GM10266 (cell line): Measurements from ENCODE around the gene COBLL1.

Experiments used
- DNase-seq: peaks from one replicate; pipeline ENCODE4 v3.0.0; 2012; ENCODE audit errors: extremely low spot score
- CTCF ChIP-seq: IDR thresholded peaks from 2 replicates; pipeline ENCODE4 v1.5.1; 2012; ENCODE audit warnings: mild to moderate bottlenecking, low read depth; ENCODE audit not compliant: control insufficient read depth, insufficient read depth; ENCODE audit errors: missing control alignments

Gene COBLL1

GRCh38 chr2:164773635-164774034, 68.0 kb downstream of the COBLL1 start:
- no peak for DNase-seq
- no peak for TF ChIP-seq CTCF

DNA sequence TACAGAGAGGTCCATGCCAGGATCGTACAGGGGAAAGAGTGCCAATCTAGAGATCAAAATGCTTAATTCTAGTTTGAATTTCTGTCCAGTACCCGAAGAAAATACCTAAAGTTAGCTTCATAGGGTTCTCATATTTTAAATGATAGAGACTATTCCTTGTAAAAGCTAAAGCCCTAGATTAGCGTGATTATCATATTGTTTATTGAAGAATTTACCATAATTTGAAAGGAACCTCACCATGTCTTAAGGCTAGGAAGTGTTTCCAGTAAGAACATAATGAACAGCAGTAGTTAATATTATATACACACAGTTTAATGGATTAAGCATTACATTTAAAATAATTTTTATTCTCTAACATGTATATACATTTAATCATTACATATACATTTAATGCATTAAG, 68.5 kb downstream of the COBLL1 start:
- DNase-seq = no peak
- no peak for TF ChIP-seq CTCF

DNA sequence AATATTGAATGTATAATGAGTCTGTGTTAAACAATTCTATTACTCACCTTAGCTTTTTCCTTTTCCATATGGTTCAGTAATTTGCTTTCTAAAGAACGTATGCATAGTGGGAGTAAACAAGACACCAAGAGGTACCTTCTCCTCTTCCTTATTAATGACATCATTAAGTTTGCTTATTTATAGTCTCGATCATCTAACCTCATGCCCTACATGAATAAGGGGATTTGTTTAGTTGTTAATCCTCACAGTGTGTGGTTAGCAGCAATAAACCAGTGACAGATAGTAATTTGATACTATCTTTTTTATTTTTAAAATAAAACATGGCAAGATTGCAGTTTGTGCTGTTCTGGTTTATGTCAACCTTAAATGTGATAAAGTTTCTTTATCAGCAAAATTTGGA, 69.7 kb downstream of the COBLL1 start:
- DNase-seq = no peak
- TF ChIP-seq CTCF = no peak

- TF ChIP-seq CTCF = no peak
- no peak for DNase-seq
Measured at GRCh38 chr2:164770421-164770916, 71.2 kb downstream of the COBLL1 start.

DNA sequence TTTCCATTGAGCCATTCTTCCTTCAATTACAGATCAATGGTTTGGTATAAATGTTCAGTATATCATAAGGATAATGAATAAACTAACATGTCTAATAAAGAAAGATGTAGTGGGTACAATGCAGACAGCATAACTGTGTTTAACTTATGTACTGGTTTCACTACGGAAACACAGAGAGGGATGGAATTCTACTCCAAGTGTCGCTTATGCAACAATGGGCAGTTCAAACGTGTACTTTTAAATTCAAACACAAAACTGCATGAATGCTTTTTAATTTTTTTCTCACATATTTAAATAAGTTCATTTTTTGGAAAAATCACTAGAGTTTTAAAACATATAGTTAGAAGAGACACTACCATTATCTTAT, 74.7 kb downstream of the COBLL1 start:
- DNase-seq = no peak
- no peak for TF ChIP-seq CTCF

- TF ChIP-seq CTCF = no peak
- no peak for DNase-seq
Measured at GRCh38 chr2:164766216-164766953, 75.2 kb downstream of the COBLL1 start.

DNA sequence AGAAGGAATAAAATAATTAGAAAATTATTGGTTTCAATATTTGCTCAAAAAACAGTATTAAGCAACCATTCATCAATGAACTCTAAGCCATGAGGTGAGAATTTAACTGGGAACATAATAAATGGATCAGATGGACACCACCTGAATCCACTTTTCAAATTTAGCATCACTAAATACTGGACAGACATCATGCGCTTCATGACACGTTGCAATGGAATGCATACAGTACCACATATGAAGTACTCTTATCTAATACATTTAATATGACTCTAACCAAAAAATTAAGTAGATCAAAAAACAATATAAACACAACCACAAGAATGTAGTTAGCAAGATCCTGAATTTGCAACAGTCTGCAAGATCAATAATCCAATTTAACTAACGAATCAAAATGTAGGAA, 76.6 kb downstream of the COBLL1 start:
- no peak for DNase-seq
- no peak for TF ChIP-seq CTCF
